A172 (cell line): ENCODE results near the gene AP5S1. TPM values are rescaled to one million over a fixed set of nuclear protein-coding genes. Genes with fewer than 3 reads are reported as not detected.
"Not testable (repeated sequence)": the region's sequence is repeated elsewhere in the genome, so short reads cannot be mapped to it uniquely, and the experiment has no call there.

Experiments
- DNase-seq: peaks from one replicate; pipeline ENCODE4 v3.0.0-alpha.2; 2015; ENCODE audit warnings: low spot score
- total RNA-seq: library from RNA; depleted of rRNA; stranded (reverse); fragments of >200 nt; shearing (Covaris generic); gene quantifications from 2 replicates; pipeline ENCODE4 v1.2.3, GENCODE V29; 2014; rRNA removed

AP5S1 gene
- 22.6 and 27.7 TPM in 2 replicates for total RNA-seq

- DNase-seq: peak; percentile 96
Observed at GRCh38 chr20:3820048-3820900, at the start of gene AP5S1. Gene AP5S1, plus strand, starts transcription at chr20:3820547. Its CDS starts 1,571 bp downstream, at chr20:3822118.

GRCh38 chr20:3771552-3772058 lies 48.7 kb upstream of the AP5S1 start:
- no peak for DNase-seq

- no peak for DNase-seq
Observed at GRCh38 chr20:3775457-3776108, 44.8 kb upstream of the AP5S1 start.

- DNase-seq: no peak
Observed at GRCh38 chr20:3777381-3777715, 43.0 kb upstream of the AP5S1 start.

- no peak for DNase-seq
Observed at GRCh38 chr20:3777716-3778629, 42.4 kb upstream of the AP5S1 start.

- no peak for DNase-seq
Observed at GRCh38 chr20:3778976-3779375, 41.4 kb upstream of the AP5S1 start.

GRCh38 chr20:3781153-3781910 lies 39.0 kb upstream of the AP5S1 start, which contains the start of gene SPEF1:
Gene SPEF1, minus strand, starts transcription at chr20:3781448. Its CDS starts 161 bp downstream, at chr20:3781287.
- DNase-seq: peak; percentile 95

GRCh38 chr20:3782597-3782996 lies 37.8 kb upstream of the AP5S1 start:
- DNase-seq: no peak

- DNase-seq: no peak
Observed at GRCh38 chr20:3783068-3783489, 37.3 kb upstream of the AP5S1 start.

- DNase-seq: no peak
Observed at GRCh38 chr20:3783511-3784195, 36.7 kb upstream of the AP5S1 start.

- DNase-seq: no peak
Observed at GRCh38 chr20:3784216-3784853, 36.0 kb upstream of the AP5S1 start.

- no peak for DNase-seq
Observed at GRCh38 chr20:3784863-3785239, 35.5 kb upstream of the AP5S1 start.

- DNase-seq: no peak
Observed at GRCh38 chr20:3785240-3786125, 34.9 kb upstream of the AP5S1 start.

GRCh38 chr20:3786126-3786484 lies 34.2 kb upstream of the AP5S1 start:
- no peak for DNase-seq

- peak; percentile 68 for DNase-seq
Observed at GRCh38 chr20:3786665-3787323, 33.6 kb upstream of the AP5S1 start, which contains the start of gene CENPB. Gene CENPB, minus strand, starts transcription at chr20:3786740. Its CDS starts 257 bp downstream, at chr20:3786483.

- no peak for DNase-seq
Observed at GRCh38 chr20:3787324-3788014, 32.9 kb upstream of the AP5S1 start.

- peak; percentile 43 for DNase-seq
Observed at GRCh38 chr20:3788685-3789155, 31.6 kb upstream of the AP5S1 start.

GRCh38 chr20:3789201-3789600 lies 31.1 kb upstream of the AP5S1 start:
- not testable (repeated sequence) for DNase-seq
